GM18858 (cell line): ENCODE measurements around the gene CYTIP.
"Not testable (repeated sequence)": the region's sequence is repeated elsewhere in the genome, so short reads cannot be mapped to it uniquely, and the experiment has no call there.

ENCODE experiments used
- ATAC-seq: cut with Tn5 transposase; IDR thresholded peaks from one replicate; pipeline ENCODE4 v1.9.1; 2021; ENCODE audit not compliant: unreplicated experiment

CYTIP gene

GRCh38 chr2:157386247-157386646 lies 57.6 kb downstream of the CYTIP start:
- ATAC-seq = no peak

DNA sequence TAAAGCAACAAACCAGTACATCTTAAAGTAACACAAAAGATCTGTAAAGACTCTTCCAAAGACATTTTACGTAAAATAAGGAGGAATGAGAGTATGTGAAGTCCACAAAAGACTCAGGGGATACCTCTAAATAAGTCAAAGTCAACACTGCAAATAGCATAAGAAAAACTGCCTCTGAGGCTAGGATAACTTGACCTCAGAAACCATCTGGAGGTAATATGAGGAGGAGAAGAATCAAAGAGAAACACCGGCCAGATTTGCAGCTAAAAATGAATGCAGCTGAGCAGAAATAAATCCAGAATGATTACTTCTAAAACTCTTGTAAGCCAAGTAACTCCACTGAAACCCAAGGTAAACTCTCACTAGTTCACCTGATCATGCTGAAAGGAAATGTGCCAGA lies 66.0 kb downstream of the CYTIP start:
- no peak for ATAC-seq

GRCh38 chr2:157376041-157376440 lies 67.8 kb downstream of the CYTIP start:
- no peak for ATAC-seq

DNA sequence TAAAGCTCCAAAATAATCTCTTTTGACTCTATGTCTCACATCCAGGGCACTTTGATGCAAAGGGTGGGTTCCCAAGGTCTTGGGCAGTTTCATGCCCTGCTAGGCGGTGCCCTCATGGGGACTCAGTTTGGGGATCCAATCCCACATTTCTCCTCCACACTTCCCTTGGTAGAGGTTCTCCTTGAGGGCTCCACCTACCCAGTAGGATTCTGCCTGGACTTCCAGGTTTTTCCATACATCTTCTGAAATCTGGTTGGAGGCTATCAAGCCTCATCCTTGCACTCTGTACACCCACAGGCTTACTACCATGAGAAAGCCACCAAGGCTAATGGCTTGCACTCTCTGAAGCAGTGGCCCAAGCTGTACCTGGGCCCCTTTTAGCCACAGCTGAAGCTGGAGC lies 68.5 kb downstream of the CYTIP start:
- ATAC-seq = no peak

DNA sequence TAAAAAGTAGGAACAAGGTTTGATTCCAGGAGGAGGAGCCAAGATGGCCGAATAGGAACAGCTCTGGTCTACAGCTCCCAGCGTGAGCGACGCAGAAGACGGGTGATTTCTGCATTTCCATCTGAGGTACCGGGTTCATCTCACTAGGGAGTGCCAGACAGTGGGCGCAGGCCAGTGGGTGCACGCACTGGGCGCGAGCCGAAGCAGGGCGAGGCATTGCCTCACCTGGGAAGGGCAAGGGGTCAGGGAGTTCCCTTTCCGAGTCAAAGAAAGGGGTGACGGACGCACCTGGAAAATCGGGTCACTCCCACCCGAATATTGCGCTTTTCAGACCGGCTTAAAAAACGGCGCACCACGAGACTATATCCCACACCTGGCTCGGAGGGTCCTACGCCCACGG lies 75.4 kb downstream of the CYTIP start:
- not testable (repeated sequence) for ATAC-seq

DNA sequence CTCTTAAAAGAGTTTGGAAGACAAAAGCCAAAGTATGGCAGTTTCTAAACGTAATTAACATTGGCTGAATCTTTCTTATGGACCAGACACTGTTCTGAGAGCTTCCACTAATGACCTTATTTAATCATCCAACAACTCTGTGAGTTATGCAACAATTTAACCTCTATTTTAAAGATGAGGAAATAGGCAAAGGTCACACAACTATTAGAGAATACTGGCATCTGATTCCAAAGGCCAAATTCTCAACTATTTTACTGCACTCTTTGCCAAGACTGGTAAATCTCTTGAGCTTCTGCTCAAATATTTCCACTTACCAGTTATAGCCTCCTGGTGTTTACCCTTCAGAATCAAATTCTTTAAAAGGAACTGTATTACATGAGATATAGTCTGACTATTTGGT lies 76.2 kb downstream of the CYTIP start:
- no peak for ATAC-seq
